Loucy (cell line): ENCODE data around the gene IAH1.

Experiments
- CTCF ChIP-seq: fragments of 200-600 bp; sonication (generic); conservative IDR thresholded peaks from 2 replicates; pipeline ENCODE4 v1.5.1; 2014; ENCODE audit warnings: mild to moderate bottlenecking, antibody characterized with exemption, low read length
- EZH2phosphoT487 ChIP-seq: fragments of 200-600 bp; IDR thresholded peaks from 2 replicates; pipeline ENCODE4 v1.6.1; 2018; ENCODE audit warnings: antibody characterized with exemption, mild to moderate bottlenecking, moderate library complexity, borderline replicate concordance

DNA sequence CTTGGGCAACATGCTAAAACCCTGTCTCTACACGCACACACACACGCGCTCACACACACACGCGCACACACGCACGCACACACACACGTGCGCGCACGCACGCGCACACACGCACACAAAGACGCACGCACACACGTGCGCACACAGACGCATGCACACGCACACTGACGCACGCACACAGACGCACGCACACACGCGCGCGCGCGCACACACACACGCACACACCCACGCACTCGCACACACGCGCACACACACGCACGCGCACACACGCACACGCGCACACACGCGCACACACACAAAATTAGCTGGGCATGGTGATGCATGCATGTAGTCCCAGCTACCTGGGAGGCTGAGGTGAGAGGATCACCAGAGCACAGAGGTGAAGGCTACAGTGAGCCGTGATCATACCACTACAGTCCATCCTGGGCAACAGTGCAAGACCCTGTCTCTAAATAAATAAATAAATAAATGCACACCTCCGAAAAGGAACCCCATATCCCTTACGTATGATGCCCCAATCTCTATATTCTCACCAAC lies 8.1 kb upstream of the IAH1 start:
- no peak for TF ChIP-seq CTCF
- no peak for TF ChIP-seq EZH2phosphoT487
